Activated naive CD4-positive, alpha-beta T cell treated with Interleukin-2 at 50 U/mL for 16 hours (primary cell): ENCODE data around the gene P2RX4.
"Not testable (repeated sequence)": the region's sequence is repeated elsewhere in the genome, so short reads cannot be mapped to it uniquely, and the experiment has no call there.

Experiments used
- DNase-seq: peaks from one replicate; pipeline ENCODE4 v3.0.0-alpha.2; 2020

P2RX4 gene

DNA sequence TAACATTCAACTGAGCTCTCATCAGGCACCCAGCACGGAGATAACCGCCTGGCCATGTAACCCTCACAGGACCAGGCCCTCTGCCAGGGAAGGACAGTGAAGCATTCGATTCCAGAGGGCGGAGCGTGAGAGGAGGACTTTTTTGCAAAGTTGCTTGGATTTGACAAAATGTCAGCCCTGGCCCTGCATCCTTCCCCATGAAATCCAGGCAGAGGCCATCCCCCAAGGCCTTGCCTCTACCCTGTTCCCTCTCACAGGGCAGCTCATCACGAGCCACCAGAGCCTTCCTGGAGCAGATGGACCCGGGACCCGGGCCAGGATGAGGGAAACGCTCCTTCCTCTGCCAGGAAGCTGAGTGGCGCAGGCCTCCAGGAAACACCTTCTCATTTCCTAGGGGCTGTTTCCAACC is 69.6 kb downstream of the P2RX4 start:
- DNase-seq = no peak

DNA sequence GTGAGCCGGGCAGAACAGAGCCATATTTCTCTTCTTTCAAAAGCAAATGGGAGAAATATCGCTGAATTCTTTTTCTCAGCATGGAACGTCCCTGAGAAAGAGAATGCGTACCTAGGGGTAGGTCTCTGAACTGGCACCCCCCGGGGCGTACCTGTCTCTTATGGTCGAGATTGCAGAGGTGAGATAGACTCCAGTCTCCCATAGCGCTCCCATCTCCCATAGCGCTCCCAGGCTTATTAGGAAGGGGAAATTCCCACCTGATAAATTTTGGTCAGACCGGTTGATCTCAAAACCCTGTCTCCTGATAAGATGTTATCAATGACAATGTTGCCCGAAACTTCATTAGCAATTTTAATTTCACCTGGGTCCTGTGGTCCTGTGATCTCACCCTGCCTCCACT is 70.6 kb downstream of the P2RX4 start:
- DNase-seq = not testable (repeated sequence)

DNA sequence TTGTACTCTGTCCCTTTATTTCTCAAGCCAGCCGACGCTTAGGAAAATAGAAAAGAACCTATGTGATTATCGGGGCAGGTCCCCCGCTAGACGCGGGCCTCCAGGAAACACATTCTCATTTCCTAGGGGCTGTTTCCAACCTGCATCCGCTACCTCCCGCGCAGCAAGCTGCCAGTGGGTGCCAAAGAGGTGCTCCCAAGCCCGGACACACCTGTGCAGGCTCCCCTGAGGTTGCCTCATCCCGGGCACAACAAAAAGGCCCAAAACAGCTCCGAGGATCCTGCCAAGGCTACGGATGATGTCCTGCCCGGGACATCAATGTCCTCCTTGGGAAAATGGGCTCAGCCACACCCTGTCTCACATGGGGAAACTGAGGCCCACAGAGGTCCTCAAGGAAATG is 71.2 kb downstream of the P2RX4 start:
- DNase-seq = not testable (repeated sequence)

DNA sequence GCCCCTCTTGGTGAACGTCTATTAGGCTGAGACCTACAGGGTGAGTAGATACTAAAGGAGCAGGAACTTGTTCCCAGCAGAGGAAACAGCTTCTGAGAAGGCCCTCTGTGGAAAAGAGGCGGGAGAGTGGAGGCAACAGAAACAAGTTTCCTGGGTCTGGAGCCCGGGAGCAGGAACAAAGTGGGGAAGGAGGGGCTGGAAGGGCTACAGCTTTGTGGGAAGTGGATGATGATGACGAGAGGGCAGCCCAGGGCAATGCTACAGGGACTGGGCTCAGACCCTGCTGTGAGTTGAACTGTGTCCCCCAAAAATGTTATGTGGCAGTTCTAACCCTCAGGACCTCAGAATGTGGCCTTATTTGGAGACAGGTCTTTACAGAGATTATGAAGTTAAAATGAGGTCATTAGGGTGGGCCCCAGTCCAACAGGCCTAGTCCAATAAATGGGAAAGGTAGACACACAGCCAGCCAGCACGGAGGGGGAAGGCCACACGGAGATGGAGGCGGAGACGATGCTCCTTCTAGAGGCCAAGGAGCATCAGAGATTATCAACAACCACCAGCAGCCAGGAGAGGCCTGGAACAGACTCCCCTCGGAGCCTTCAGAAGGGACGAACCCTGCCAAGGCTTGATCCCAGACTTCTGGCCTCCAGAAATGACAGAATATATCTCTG is 72.3 kb downstream of the P2RX4 start:
- no peak for DNase-seq

DNA sequence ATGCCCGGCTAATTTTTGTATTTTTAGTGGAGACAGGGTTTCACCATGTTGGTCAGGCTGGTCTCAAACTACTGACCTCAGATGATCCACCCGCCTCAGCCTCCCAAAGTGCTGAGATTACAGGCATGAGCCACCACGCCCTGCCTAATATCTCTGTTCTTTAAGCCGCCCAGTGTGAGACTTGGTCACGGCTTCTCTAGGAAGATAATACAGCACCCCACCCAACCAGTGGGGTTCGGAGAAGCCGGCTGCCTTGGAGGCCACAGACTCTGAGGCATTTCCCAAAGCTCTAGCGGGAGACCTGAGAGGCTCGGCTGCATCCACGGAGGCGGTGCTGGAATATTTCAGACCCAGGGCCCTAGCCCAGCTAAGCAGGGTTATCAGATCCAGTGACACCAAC is 73.0 kb downstream of the P2RX4 start:
- not testable (repeated sequence) for DNase-seq

DNA sequence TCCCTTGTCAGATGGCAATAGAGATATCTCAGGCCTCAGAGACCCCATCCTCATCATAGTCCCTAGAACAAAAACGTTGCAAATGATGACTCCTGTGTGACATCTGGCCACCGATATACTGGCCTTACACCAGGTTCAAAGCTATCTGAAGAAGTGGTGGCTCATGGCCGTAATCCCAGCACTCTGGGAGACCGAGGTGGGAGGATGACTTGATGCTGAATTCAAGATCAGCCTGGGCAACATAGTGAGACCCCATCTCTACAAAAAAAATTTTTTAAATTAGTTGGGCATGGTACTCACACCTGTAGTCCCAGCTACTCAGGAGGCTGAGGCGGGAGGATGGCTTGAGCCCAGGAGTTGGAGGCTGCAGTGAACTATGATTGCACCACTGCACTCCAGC is 73.5 kb downstream of the P2RX4 start:
- no peak for DNase-seq
